Right atrium auricular region (tissue), 2 donors: ENCODE results near the gene CCDC158. TPM values are rescaled to one million over a fixed set of nuclear protein-coding genes. Genes with fewer than 3 reads are reported as not detected.

Experiments used
- DNase-seq: peaks from one replicate; pipeline ENCODE4 v3.0.0-alpha.2; 2019; ENCODE audit warnings: low spot score
- H3K27ac ChIP-seq, 2 donors: fragments of 200-600 bp; sonication (generic); 1 replicate in 1 of 2; 2 replicates in 1 of 2; pipeline ENCODE4 v1.5.1; 2016 to 2019
- H3K27me3 ChIP-seq, 2 donors: fragments of 200-600 bp; sonication (generic); one replicate each; pipeline versions ENCODE4 v1.5.1 to v1.6.0; 2017 to 2019
- H3K36me3 ChIP-seq: fragments of 200-600 bp; sonication (generic); one replicate; pipeline ENCODE4 v1.5.1; 2016
- H3K4me1 ChIP-seq, 2 donors: fragments of 200-600 bp; sonication (generic); one replicate each; pipeline versions ENCODE4 v1.5.1 to v1.6.0; 2017 to 2019
- H3K4me3 ChIP-seq, 2 donors: fragments of 200-600 bp; sonication (generic); 1 replicate in 1 of 2; 2 replicates in 1 of 2; pipeline ENCODE4 v1.5.1; 2017 to 2019; ENCODE audit warnings: mild to moderate bottlenecking in 1 of 2, moderate library complexity in 1 of 2
- H3K9me3 ChIP-seq, 2 donors: fragments of 200-600 bp; sonication (generic); one replicate each; pipeline ENCODE4 v1.5.1; 2019
- CTCF ChIP-seq, 2 donors: fragments of 200-600 bp; sonication (generic); IDR thresholded peaks; one replicate each; pipeline ENCODE4 v1.5.1; 2019; ENCODE audit warnings: antibody characterized with exemption in 2 of 2
- total RNA-seq, 2 donors: library from RNA; depleted of rRNA; stranded (reverse); fragments of >200 nt; gene quantifications; one replicate each; pipeline ENCODE4 v1.1.0, GENCODE V29; 2016

Gene CCDC158
- total RNA-seq, 2 donors from 2014 or later, result 0.19 to 0.79 TPM

- Histone ChIP-seq H3K4me1 (no peaks in the 10 kb centered on the region), H3K27me3 (no peaks in the 10 kb centered on the region), H3K4me3 (no peak overlapping the region), H3K36me3 (no peaks in the 10 kb centered on the region), H3K27ac (no peak overlapping the region), H3K9me3 (no peaks in the 10 kb centered on the region)
- no peak for DNase-seq
- no peak for TF ChIP-seq CTCF (IDR thresholded peaks at IDR 0.05)
Observed at GRCh38 chr4:76334885-76335284, 86.1 kb downstream of the CCDC158 start.

- DNase-seq, result no peak
- Histone ChIP-seq H3K36me3 (no peaks in the 10 kb centered on the region), H3K27me3 (no peaks in the 10 kb centered on the region), H3K4me1 (no peaks in the 10 kb centered on the region), H3K27ac (no peak overlapping the region), H3K9me3 (peaks cover 0 to 22% of the 10 kb centered on the region in 2 donors), H3K4me3 (no peak overlapping the region)
- no peak for TF ChIP-seq CTCF (IDR thresholded peaks at IDR 0.05)
Observed at GRCh38 chr4:76326515-76326914, 94.4 kb downstream of the CCDC158 start.

GRCh38 chr4:76325072-76325471 is 95.9 kb downstream of the CCDC158 start:
- H3K4me3 ChIP-seq, result no peak overlapping the region
- H3K36me3 ChIP-seq, result no peaks in the 10 kb centered on the region
- no peaks in the 10 kb centered on the region for H3K27me3 ChIP-seq
- no peak for TF ChIP-seq CTCF (IDR thresholded peaks at IDR 0.05)
- peaks cover 0 to 27% of the 10 kb centered on the region in 2 donors for H3K9me3 ChIP-seq
- no peak overlapping the region for H3K27ac ChIP-seq
- H3K4me1 ChIP-seq, result no peaks in the 10 kb centered on the region
- no peak for DNase-seq

- Histone ChIP-seq H3K9me3 (peaks cover 0 to 24% of the 10 kb centered on the region in 2 donors), H3K36me3 (no peaks in the 10 kb centered on the region), H3K4me1 (no peaks in the 10 kb centered on the region), H3K27me3 (no peaks in the 10 kb centered on the region), H3K4me3 (no peak overlapping the region), H3K27ac (no peak overlapping the region)
- no peak for TF ChIP-seq CTCF (IDR thresholded peaks at IDR 0.05)
- DNase-seq, result no peak
Observed at GRCh38 chr4:76322236-76322635, 98.7 kb downstream of the CCDC158 start.

- Histone ChIP-seq H3K4me1 (peaks cover 0 to 8% of the 10 kb centered on the region in 2 donors), H3K27me3 (no peaks in the 10 kb centered on the region), H3K36me3 (no peaks in the 10 kb centered on the region), H3K9me3 (peaks cover 0 to 5% of the 10 kb centered on the region in 2 donors), H3K4me3 (no peak overlapping the region), H3K27ac (no peak overlapping the region)
- DNase-seq, result no peak
- TF ChIP-seq CTCF (IDR thresholded peaks at IDR 0.05), result no peak
Observed at GRCh38 chr4:76316131-76316530, 104.8 kb downstream of the CCDC158 start.

GRCh38 chr4:76315267-76315918 is 105.5 kb downstream of the CCDC158 start:
- Histone ChIP-seq H3K27me3 (no peaks in the 10 kb centered on the region), H3K9me3 (peaks cover 0 to 2% of the 10 kb centered on the region in 2 donors), H3K4me1 (peaks cover 0 to 9% of the 10 kb centered on the region in 2 donors), H3K27ac (peak overlapping the region in 1 of 2 donors; percentile 21), H3K36me3 (peaks cover 3% of the 10 kb centered on the region), H3K4me3 (no peak overlapping the region)
- no peak for DNase-seq
- no peak for TF ChIP-seq CTCF (IDR thresholded peaks at IDR 0.05)
